ENCODE data around the gene LSM7.
"Not testable (repeated sequence)": the region's sequence is repeated elsewhere in the genome, so short reads cannot be mapped to it uniquely, and the experiment has no call there.

The LSM7 gene

DNA sequence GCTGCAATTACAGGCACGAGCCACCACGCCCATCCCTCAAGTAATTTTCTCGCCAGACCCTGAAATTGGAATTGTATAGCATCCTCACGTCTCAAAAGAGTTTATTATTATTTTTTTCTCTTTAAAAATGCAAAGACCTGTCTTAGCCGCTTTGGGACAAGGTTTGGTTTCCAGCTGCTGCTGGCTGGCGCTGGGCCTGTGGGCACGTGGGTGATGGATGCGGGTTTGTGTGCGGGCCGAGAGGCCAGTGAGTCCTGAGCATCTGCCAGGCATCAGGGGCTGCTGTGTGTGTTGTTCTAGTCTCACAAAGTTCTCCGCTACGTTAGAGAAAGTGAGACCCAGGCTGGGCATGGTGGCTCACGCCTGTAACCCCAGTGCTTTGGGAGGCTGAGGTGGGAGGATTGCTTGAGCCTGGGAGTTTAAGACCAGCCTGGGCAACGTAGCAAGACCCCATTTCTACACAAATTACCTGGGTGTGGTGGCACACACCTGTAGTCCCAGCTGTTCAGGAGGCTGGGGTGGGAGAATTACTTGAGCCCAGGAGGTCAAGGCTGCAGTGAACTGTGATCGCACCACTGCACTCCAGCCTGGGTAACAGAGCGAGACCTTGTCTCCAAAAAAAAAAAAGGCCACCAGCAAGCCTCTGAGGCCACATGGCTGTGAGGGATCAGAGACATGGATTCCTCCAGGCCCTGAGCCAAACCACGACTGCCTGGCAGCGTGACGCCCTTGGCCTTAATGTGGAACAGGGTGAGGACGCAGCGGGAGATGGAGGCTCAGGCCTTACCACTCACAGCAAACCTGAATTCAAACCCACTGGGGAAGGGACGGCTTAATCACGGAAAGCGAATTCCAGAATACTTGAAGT lies 27.0 kb upstream of the LSM7 start:
- no peak for DNase-seq (ENCODE audit: low spot score)

GRCh38 chr19:2354670-2355069 lies 26.3 kb upstream of the LSM7 start:
- DNase-seq (ENCODE audit: low spot score): no peak

- no peak for DNase-seq (ENCODE audit: low spot score)
Observed at GRCh38 chr19:2353887-2354592, 25.7 kb upstream of the LSM7 start.

GRCh38 chr19:2353159-2353886 lies 24.9 kb upstream of the LSM7 start:
- no peak for DNase-seq (ENCODE audit: low spot score)

GRCh38 chr19:2352121-2352520 lies 23.7 kb upstream of the LSM7 start:
- no peak for DNase-seq (ENCODE audit: low spot score)

DNA sequence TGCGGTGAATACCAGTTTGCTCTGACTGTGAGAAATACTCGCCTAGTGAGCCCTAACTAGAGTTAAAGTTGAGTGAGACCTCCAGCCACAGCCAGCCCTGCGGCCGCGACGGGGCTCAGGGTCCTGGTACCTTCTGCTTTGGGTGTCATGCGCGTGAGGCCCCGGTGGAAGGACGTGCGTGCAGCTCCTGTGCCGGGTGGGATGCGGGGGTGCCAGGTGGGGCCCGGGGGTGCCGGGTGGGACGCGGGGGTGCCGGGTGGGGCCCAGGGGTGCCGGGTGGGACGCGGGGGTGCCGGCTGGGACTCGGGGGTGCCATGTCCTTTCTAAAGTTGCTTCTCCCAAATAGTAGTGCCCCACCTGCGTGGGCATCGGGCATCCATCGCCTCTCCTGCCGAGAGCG lies 23.2 kb upstream of the LSM7 start:
- DNase-seq (ENCODE audit: low spot score): no peak

DNA sequence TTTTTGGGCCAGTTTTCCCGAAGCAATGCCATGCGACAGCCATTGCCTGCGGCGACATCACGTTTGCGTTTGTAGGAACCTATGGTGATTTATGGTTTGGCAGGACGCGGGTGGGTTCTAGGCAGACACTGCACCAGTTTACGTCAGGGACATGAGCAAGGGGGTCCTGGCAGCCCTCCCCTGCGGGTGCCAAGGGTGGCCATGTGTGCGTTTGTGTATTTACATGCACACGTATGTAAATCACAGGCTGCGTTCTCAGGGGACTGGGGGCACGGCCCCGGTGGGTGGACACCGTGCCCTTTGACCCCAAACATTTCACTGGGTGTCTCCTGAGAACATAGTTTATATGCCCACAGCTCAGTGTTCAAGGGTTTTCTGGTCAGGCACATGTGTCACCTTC lies 22.3 kb upstream of the LSM7 start:
- DNase-seq (ENCODE audit: low spot score): no peak

DNA sequence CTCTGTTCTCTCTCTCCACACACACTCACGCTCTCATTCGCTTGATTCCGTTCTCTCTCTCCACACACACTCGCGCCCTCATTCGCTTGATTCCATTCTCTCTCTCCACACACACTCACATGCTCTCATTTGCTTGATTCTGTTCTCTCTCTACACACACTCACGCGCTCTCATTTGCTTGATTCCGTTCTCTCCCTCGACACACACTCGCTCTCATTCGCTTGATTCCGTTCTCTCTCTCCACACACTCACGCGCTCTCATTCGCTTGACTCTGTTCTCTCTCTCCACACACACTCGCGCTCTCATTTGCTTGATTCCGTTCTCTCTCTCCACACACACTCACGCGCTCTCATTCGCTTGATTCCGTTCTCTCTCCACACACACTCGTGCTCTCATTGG lies 21.4 kb upstream of the LSM7 start:
- DNase-seq (ENCODE audit: low spot score): not testable (repeated sequence)

GRCh38 chr19:2345794-2346663 lies 17.6 kb upstream of the LSM7 start:
- DNase-seq (ENCODE audit: low spot score): no peak

- DNase-seq (ENCODE audit: low spot score): no peak
Observed at GRCh38 chr19:2345076-2345475, 16.7 kb upstream of the LSM7 start.

GRCh38 chr19:2344381-2344870 lies 16.0 kb upstream of the LSM7 start:
- no peak for DNase-seq (ENCODE audit: low spot score)

GRCh38 chr19:2343289-2343982 lies 15.1 kb upstream of the LSM7 start:
- no peak for DNase-seq (ENCODE audit: low spot score)

GRCh38 chr19:2342656-2343288 lies 14.4 kb upstream of the LSM7 start:
- no peak for DNase-seq (ENCODE audit: low spot score)

DNA sequence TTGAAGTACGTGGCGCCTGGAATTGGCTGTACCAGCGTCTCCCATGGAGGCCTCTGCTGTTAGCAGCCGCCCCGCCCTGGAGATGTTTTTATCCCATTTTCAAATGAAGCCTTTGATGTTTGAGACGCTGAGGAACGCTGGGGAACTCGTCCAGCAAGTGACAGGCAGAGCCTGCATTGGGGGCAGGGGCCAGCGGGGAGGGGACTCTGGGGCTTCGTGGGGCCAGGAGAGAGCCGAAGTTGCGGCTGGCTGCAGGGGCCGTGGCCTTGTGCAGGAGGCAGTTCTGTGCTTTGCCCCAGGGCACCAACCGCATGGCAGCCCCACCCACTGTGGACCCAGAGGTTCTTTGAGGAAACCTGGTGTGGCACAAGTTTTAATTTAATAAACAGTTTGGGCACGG lies 13.6 kb upstream of the LSM7 start:
- no peak for DNase-seq (ENCODE audit: low spot score)

DNA sequence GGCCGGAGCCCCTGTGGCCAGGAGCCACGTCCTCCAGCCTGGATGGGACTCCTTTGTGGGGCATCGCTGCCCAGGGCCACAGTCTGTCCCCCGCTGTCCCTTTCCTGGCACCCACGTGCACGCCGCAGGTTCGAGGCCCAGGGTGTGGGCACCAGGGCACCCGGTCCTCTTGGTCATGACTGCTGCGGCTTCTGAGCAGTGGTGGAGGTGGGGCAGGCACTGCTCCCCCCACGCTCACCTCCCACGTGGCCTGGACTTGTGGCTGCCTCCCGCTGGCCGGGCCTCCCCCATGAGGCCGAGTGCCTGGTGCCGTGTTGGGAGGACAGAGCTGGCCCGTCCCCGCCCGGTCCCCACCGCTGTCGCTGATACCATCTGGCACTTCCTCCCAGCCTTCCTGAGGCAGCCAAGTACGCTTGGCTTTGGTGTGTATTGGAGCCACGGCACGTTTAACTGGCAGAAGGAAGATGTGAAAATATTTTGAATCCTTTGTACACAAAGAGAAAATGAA lies 12.9 kb upstream of the LSM7 start:
- DNase-seq (ENCODE audit: low spot score): no peak

DNA sequence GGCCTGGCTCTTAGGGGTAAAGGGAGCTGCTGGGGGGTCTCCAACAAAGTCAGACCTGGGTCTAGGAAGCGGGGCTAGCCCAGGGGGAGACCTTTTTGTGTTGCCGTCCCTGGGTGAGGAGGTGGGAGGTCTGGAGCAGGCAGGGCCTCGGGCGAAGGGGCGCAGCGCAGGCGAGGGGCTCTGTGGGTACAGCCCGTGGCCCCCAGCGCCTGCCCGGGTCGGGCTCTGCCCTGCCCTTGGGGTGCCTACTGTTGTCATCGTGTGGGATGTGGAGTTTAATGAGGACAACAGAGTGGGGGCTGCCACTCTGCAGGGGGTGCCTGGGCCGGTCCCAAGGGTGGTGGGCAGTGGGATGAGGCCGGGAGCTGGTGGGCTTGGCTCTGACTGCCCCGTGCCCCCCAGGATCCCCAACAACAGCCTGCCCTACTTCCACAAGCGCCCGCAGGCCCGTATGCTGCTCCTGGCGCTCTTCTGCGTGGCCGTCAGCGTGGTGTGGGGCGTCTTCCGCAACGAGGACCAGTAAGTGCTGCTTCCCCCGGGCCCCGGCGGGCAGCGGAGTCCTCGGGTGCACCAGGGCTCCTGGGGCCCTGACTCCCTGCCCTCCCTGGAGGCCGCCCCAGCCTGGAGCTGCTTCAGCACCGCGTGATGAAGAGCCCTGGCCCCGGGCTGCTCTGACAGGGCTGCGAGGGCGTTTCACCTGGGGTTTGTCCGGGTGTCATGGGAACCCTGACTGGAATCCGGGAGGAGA lies 12.3 kb upstream of the LSM7 start:
- DNase-seq (ENCODE audit: low spot score): no peak

DNA sequence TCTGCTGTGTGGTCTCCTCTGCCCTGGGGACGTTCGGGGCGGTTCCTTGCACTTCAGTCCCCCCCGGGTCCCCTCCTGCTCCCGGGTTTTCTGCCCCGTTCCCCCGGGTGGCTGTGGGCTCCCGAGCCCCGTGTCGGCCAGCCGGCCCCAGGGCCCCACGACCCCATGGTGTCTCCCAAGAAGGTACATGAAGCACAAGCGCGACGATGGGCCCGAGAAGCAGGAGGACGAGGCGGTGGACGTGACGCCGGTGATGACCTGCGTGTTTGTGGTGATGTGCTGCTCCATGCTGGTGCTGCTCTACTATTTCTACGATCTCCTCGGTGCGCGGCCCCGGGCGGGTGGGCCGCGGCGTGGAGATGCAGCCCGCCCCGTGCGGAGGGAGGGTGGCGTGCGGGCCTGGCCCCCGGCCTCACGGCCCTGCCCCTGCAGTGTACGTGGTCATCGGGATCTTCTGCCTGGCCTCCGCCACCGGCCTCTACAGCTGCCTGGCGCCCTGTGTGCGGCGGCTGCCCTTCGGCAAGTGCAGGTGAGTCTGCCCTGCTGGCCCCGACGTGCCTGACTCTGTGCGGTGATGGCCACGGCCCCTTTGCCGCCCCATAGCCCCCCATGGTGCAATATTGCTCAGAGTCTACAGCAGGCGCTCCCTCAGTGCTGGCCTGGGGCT lies 11.4 kb upstream of the LSM7 start:
- no peak for DNase-seq (ENCODE audit: low spot score)

- no peak for DNase-seq (ENCODE audit: low spot score)
Observed at GRCh38 chr19:2338751-2339643, 10.6 kb upstream of the LSM7 start.
